Dedifferentiated amniotic fluid mesenchymal stem cell (primary cell): ENCODE results near the gene ANKRD11.

Experiments
- DNase-seq: peaks from one replicate; pipeline ENCODE4 v3.0.0-alpha.2; 2016; ENCODE audit errors: extremely low spot score

The ANKRD11 gene

GRCh38 chr16:89490439-89491237 lies at the start of gene ANKRD11:
TSS of gene ANKRD11 (minus strand) at chr16:89490561. CDS start at chr16:89317019, 173,542 bp downstream.
- DNase-seq, result peak; percentile 100

DNA sequence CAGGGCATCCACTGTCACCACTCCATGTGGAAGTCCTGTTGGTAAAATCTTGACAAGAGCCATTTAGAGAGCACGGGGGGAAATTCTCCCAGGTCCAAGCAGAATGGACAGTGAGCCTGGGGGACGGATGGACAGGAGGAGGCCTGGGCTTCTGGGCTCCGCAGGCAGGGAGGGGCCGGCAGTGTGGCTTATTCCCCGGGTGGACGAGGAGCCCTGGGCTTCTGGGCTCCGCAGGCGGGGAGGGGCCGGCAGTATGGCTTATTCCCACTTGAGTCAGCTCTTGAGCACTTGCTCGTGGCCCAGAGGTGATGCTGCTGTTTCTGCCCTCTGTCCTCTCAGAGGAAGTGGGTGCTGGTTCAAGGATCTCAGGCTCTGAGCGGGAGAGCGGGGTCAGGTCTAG lies 47.9 kb upstream of the ANKRD11 start:
- DNase-seq, result no peak

DNA sequence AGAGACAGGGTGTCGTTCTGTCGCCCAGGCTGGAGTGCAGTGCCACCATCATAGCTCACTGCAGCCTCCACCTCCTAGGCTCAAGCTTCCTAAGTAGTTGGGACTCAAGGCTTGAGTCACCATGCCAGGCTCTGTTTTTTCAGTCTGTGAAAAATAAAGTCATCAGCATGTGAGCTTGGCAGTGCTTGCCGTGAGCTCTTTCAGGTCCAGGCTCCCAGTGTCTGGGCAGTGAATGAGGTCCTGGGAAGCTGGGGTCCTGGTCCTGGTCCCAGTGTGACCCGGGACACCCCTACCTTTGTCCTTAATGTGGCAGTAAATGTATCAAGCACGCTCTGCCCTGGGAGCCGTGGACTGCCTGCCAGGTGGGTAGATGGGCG lies 47.2 kb upstream of the ANKRD11 start:
- no peak for DNase-seq

DNA sequence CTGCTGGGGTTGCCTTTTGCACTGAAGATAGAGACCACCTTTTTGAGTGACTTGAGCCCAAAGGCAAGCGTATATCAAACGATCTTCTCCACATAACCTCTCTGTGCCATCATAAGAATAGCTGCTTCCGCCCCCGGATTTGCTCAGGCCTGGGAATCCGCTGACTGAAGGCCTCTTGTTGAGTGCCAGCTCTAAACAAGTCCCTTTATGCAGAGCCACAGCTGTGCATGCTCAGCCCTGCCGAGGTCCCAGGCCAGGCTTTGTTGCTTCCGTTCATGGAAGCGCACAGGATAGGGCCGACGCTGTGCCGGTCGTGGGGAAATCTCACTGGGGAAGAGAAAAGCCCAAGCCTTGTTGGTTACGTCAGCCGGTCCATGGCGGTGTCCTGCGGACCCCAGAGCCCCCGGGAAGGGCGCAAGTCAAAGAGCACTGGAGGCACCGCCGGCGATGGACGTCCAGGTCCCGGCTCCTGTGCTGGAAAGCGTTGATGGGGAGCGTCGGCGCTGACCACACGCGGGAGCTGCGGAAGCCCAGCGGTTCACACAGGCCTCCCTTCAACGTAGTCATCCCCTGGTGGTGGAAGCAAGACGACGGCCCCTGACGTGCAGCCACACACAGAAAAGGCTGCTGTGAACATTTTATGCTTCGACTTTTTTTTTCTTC lies 46.7 kb upstream of the ANKRD11 start:
- no peak for DNase-seq

GRCh38 chr16:89536371-89536770 lies 46.0 kb upstream of the ANKRD11 start:
- no peak for DNase-seq

DNA sequence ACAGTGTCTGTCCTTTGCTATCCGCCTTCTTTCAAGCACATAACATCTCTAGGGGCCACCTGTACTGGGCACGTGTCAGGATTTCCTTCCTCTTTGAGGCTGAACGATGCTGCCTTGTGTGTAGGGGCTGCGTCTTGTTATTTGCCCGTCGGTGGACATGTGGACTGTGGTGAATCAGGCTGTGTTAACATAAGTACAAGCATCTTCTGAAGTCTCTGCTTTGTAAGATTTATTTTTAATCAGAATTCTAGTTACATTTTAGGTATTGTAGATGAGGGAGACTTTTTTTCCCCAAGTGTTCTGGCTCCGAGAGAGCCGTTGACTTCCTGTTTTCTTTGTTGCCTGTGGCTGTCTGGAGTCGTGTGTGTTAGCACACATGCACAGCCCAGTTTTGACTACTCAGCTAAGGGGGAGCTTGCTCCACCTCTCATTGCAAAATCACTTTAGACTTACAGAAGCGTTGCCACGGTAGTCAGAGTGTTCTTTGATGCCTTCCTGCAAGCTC lies 43.9 kb upstream of the ANKRD11 start:
- no peak for DNase-seq

GRCh38 chr16:89531821-89532526 lies 41.6 kb upstream of the ANKRD11 start:
- DNase-seq, result no peak

DNA sequence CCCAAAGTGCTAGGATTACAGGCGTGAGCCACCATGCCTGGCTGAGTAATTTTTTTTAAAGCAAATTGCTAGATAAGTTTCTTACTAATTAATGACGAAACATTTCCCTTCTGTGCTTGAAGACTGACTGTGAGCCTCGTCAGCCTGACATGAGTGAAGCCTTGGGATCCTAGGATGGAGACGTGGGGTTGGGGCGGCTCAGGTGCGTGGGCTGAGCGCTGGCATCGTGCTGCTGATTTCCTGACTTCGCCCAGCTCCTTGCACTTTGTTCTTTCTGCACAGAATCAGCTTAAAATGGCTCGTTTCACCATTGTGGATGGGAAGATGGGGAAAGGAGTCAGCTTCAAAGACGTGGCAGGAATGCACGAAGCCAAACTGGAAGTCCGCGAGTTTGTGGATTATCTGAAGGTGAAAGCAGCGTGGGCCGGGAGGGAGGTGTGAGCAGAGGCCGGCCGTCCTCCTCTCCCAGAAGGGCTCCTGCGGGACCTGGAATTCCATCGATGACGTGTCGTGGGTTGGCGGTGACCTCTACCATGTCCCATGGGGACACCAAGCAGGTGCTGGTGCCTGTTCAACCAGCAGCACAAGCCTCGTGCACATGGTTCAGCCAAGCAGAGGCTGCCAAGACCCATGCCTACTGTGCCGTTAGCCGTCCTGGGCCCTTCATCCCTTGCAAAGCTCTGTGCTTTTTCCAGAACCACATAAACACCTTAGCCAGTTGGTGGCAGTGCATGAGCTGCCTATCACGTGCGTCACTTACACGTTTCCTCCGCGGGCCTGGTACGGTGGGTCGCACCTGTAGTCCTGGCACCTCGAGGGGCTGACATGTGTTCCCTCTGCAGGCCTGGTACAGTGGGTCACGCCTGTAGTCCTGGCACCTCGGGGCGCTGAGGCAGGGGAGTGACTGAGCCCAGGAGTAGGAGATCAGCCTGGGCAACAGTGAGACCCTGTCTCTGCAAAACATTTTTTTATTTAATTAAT lies 40.3 kb upstream of the ANKRD11 start:
- DNase-seq, result no peak

DNA sequence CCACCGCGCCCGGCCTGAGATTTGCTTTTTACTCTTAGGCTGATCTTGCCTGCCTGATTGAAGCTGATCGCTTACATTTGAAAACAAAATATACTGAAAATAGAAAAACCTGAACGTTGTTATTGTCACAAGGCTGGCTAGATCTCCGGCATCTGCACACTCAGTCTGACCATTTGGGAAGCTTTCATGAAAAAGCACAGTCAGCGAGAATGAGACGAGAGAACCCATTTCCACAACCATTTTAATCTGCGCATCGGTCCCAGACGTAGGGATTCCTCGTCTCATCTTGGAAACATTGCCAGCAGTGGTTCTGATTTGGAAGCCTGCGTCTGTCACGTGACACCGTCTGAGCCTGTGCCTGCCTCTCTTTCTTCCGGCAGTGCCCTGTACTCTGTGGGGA lies 38.7 kb upstream of the ANKRD11 start:
- DNase-seq, result no peak

GRCh38 chr16:89525146-89525913 lies 35.0 kb upstream of the ANKRD11 start:
- DNase-seq, result no peak

DNA sequence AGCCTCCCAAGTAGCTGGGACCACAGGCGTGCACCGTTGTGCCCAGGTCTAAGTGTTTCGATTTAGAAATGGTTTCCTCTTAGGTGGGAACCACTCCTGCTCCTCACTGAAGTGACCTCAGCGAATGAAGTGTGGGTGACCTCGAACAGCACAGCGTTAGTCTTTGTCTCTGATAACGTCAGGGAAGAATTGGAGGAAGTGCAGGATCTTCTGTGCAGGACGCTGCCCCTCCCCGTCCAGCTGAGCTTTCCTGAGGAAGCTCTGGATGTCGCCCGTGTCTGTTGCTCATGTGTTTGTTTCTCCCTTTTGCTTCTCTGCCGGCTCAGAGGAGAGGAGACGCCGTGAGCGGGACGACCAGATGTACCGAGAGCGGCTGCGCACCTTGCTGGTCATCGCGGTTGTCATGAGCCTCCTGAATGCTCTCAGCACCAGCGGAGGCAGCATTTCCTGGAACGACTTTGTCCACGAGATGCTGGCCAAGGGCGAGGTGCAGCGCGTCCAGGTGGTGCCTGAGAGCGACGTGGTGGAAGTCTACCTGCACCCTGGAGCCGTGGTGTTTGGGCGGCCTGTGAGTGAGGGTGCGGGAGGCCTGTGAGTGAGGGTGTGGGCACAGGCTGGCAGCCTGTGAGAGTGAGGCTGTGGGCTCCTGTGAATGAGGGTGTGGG lies 33.5 kb upstream of the ANKRD11 start:
- no peak for DNase-seq

DNA sequence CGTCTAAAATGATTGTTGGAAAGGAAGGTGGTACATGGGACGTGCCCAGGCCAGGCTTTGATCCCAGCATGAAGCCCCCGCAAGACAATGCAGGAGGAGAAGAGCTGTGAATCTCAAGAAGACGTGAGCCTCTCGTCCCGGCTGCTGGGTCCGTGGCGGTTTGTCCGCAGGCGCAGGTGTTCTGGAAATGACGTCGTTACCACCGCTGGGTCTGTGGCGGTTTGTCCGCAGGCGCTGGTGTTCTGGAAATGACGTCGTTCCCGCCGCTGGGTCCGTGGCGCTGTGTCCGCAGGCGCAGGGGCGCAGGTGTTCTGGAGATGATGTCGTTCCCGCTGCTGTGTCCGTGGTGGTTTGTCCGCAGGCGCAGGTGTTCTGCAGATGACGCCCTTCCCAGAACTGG lies 31.9 kb upstream of the ANKRD11 start:
- no peak for DNase-seq

- no peak for DNase-seq
These were observed 29.5 kb upstream of the ANKRD11 start for GRCh38 chr16:89519881-89520280.

DNA sequence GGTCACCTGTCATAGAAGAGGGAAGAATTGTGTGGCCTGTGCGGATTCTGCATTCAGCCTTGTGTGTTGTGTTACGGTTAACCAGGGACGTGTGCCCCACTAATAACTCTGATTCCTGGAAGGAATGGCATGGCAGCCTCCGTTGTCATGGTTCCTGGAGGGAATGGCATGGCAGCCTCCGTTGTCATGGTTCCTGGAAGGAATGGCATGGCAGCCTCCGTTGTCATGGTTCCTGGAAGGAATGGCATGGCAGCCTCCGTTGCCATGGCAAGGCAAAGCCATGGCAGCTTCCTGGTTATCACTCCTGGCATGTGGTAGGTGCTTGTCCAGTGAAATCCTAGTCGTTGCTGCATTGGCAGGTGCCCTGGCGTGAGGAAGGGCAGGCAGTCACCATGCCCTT lies 26.8 kb upstream of the ANKRD11 start:
- DNase-seq, result no peak

- no peak for DNase-seq
These were observed 22.1 kb upstream of the ANKRD11 start for GRCh38 chr16:89512453-89512852.

- no peak for DNase-seq
These were observed 21.0 kb upstream of the ANKRD11 start for GRCh38 chr16:89511374-89511773.

GRCh38 chr16:89510526-89510925 lies 20.2 kb upstream of the ANKRD11 start:
- no peak for DNase-seq

DNA sequence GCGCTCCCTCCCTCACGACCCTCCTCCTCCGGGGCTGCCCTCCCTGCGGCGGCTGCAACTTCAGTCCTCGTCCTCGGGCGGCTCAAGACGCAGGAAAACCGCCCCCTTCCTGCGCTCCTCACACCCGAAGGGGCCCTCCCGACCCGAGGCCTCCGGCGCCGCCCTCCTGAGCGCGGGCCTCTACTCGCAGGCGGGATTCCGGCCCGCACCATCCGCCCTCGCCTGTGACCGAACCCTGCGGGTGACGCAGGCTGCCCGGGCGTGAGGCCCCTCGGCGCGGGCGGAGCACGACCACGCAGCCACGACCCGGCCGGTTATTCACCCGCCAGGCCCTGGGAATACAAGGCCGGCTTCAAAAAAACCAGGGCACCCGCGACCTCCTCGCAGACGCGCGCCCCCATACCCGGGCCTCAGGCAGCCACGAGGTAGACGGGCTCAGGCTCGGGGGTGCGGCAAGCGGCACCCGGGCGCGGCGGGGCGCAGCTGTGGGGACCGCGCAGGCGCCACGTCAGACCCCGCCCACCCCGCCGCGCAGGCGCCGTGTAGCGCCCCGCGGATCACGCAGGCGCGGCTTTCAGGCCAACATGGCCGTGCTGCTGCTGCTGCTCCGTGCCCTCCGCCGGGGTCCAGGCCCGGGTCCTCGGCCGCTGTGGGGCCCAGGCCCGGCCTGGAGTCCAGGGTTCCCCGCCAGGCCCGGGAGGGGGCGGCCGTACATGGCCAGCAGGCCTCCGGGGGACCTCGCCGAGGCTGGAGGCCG lies 17.7 kb upstream of the ANKRD11 start, which contains the start of gene SPG7:
SPG7 (plus strand) TSS at position 570 of the 757 bp plus-strand sequence; CDS start at position 585, 15 bp downstream.
- DNase-seq, result peak; percentile 71

- no peak for DNase-seq
These were observed 17.0 kb upstream of the ANKRD11 start for GRCh38 chr16:89507214-89507833.
